H9 (cell line): ENCODE data around the gene SNAP25. TPM values are rescaled to one million over a fixed set of nuclear protein-coding genes. Genes with fewer than 3 reads are reported as not detected.

Source experiments
- DNase-seq: peaks from one replicate; pipeline ENCODE4 v3.0.0-alpha.2; 2017
- H2AFZ ChIP-seq: one replicate; pipeline ENCODE4 v1.6.1; 2013; ENCODE audit warnings: mild to moderate bottlenecking, low read length, control low read depth, moderate library complexity
- H2AK5ac ChIP-seq: 2 replicates; pipeline ENCODE4 v1.6.1; 2013; ENCODE audit warnings: low read length, control low read depth, mixed read lengths; ENCODE audit not compliant: insufficient read length
- H2BK120ac ChIP-seq: one replicate; pipeline ENCODE4 v1.6.1; 2013; ENCODE audit warnings: low read depth, mild to moderate bottlenecking, low read length, control low read depth, inconsistent platforms; ENCODE audit not compliant: poor library complexity, severe bottlenecking
- H2BK12ac ChIP-seq: 2 replicates; pipeline ENCODE4 v1.6.1; 2013; ENCODE audit warnings: low read length, control low read depth, mixed read lengths, low read depth; ENCODE audit not compliant: insufficient read length
- H2BK15ac ChIP-seq: 2 replicates; pipeline ENCODE4 v1.6.1; 2013; ENCODE audit warnings: low read depth, low read length, control low read depth
- H2BK20ac ChIP-seq: one replicate; pipeline ENCODE4 v1.6.1; 2013; ENCODE audit warnings: low read depth, mild to moderate bottlenecking, low read length, control low read depth, inconsistent platforms; ENCODE audit not compliant: poor library complexity, severe bottlenecking
- H2BK5ac ChIP-seq: 2 replicates; pipeline ENCODE4 v1.6.1; 2013; ENCODE audit warnings: low read length, control low read depth, mixed read lengths; ENCODE audit not compliant: insufficient read length
- H3K14ac ChIP-seq: 2 replicates; pipeline ENCODE4 v1.6.1; 2013; ENCODE audit warnings: low read length, control low read depth; ENCODE audit not compliant: insufficient read depth
- H3K18ac ChIP-seq: 2 replicates; pipeline ENCODE4 v1.6.1; 2013; ENCODE audit warnings: low read depth, mild to moderate bottlenecking, mixed read lengths, low read length, control low read depth; ENCODE audit not compliant: insufficient read length
- H3K23ac ChIP-seq: 2 replicates; pipeline ENCODE4 v1.6.1; 2013; ENCODE audit warnings: low read length, control low read depth, mixed read lengths, low read depth; ENCODE audit not compliant: insufficient read length
- H3K23me2 ChIP-seq: 2 replicates; pipeline ENCODE4 v1.6.1; 2013; ENCODE audit warnings: low read depth, mild to moderate bottlenecking, mixed read lengths, low read length, control low read depth; ENCODE audit not compliant: insufficient read length, poor library complexity, severe bottlenecking
- H3K27ac ChIP-seq: 2 replicates; pipeline ENCODE4 v1.5.1; 2013; ENCODE audit warnings: low read length, control low read depth, mixed read lengths, low read depth; ENCODE audit not compliant: insufficient read length
- H3K27me3 ChIP-seq: 2 replicates; pipeline ENCODE4 v1.6.1; 2013; ENCODE audit warnings: low read length, control low read depth, inconsistent platforms; ENCODE audit not compliant: insufficient read depth
- H3K4ac ChIP-seq: 2 replicates; pipeline ENCODE4 v1.6.1; 2013; ENCODE audit warnings: low read depth, mild to moderate bottlenecking, control low read depth, inconsistent platforms, low read length, moderate library complexity
- H3K4me1 ChIP-seq: 2 replicates; pipeline ENCODE4 v1.6.1; 2013; ENCODE audit warnings: low read length, control low read depth, inconsistent platforms; ENCODE audit not compliant: insufficient read depth
- H3K4me2 ChIP-seq: 2 replicates; pipeline ENCODE4 v1.6.1; 2013; ENCODE audit warnings: low read length, control low read depth, mixed read lengths; ENCODE audit not compliant: insufficient read length, insufficient read depth
- H3K56ac ChIP-seq: 2 replicates; pipeline ENCODE4 v1.6.1; 2013; ENCODE audit warnings: low read depth, mild to moderate bottlenecking, mixed read lengths, low read length, control low read depth; ENCODE audit not compliant: insufficient read length
- H3K79me1 ChIP-seq: 2 replicates; pipeline ENCODE4 v1.6.1; 2013; ENCODE audit warnings: low read depth, mild to moderate bottlenecking, moderate library complexity, low read length, control low read depth, inconsistent platforms; ENCODE audit not compliant: insufficient read depth, poor library complexity, severe bottlenecking
- H3K79me2 ChIP-seq: 2 replicates; pipeline ENCODE4 v1.6.1; 2013; ENCODE audit warnings: low read length, control low read depth, inconsistent platforms; ENCODE audit not compliant: insufficient read depth
- H3K9ac ChIP-seq: 2 replicates; pipeline ENCODE4 v1.6.1; 2013; ENCODE audit warnings: low read length, control low read depth, mixed read lengths; ENCODE audit not compliant: insufficient read length; ENCODE audit errors: extremely low read depth
- H3K9me3 ChIP-seq: one replicate; pipeline ENCODE4 v1.6.1; 2013; ENCODE audit warnings: low read depth, low read length, inconsistent platforms; ENCODE audit not compliant: control insufficient read depth
- H3T11ph ChIP-seq: one replicate; pipeline ENCODE4 v1.6.1; 2013; ENCODE audit warnings: mild to moderate bottlenecking, low read length, control low read depth, inconsistent platforms
- H4K20me1 ChIP-seq: one replicate; pipeline ENCODE4 v1.6.1; 2013; ENCODE audit not compliant: control insufficient read depth, insufficient read length, insufficient read depth
- H4K5ac ChIP-seq: 2 replicates; pipeline ENCODE4 v1.6.1; 2013; ENCODE audit warnings: low read depth, mild to moderate bottlenecking, mixed read lengths, low read length, control low read depth; ENCODE audit not compliant: insufficient read length
- H4K8ac ChIP-seq: replicated peaks from 2 replicates; pipeline ENCODE4 v1.6.1; 2013; ENCODE audit warnings: low read length, control low read depth, mixed read lengths, low read depth; ENCODE audit not compliant: insufficient read length
- H4K91ac ChIP-seq: 2 replicates; pipeline ENCODE4 v1.6.1; 2013; ENCODE audit warnings: low read depth, mild to moderate bottlenecking, moderate library complexity, mixed read lengths, low read length, control low read depth; ENCODE audit not compliant: insufficient read length
- H3K27ac Mint-ChIP-seq, 3 experiments: 2 replicates in 2 of 3; 3 replicates in 1 of 3; pipeline ENCODE4 v1.8.0; 2020 to 2021; ENCODE audit warnings: mixed read lengths in 3 of 3, mild to moderate bottlenecking in 1 of 3, moderate library complexity in 1 of 3
- H3K27me3 Mint-ChIP-seq: 2 replicates; pipeline ENCODE4 v1.8.0; 2021; ENCODE audit warnings: low read depth, mild to moderate bottlenecking, moderate library complexity, mixed read lengths
- H3K36me3 Mint-ChIP-seq, 3 experiments: 2 replicates in 2 of 3; 3 replicates in 1 of 3; pipeline ENCODE4 v1.8.0; 2020 to 2021; ENCODE audit warnings: low read depth in 3 of 3, mixed read lengths in 3 of 3; ENCODE audit not compliant: insufficient read depth in 1 of 3
- H3K4me1 Mint-ChIP-seq, 2 experiments: 2 replicates each; pipeline ENCODE4 v1.8.0; 2020; ENCODE audit warnings: mixed read lengths in 2 of 2
- H3K4me3 Mint-ChIP-seq, 2 experiments: 2 replicates in 1 of 2; 3 replicates in 1 of 2; pipeline ENCODE4 v1.8.0; 2020 to 2021; ENCODE audit warnings: mild to moderate bottlenecking in 2 of 2, mixed read lengths in 2 of 2, moderate library complexity in 1 of 2
- H3K9me3 Mint-ChIP-seq, 2 experiments: 2 replicates in 1 of 2; 3 replicates in 1 of 2; pipeline ENCODE4 v1.8.0; 2020; ENCODE audit warnings: mild to moderate bottlenecking in 2 of 2, mixed read lengths in 2 of 2, moderate library complexity in 1 of 2
- WGBS: extraction: QIAGEN DNeasy Blood & Tissue Kit; methylation state at CpG from one replicate; pipeline ENCODE4 v1.1.7; 2013; ENCODE audit warnings: missing lambda C conversion rate, low lambda C conversion rate, mixed read lengths; ENCODE audit not compliant: insufficient read length; ENCODE audit errors: extremely low coverage; 5-methylcytosine and 5-hydroxymethylcytosine counted together
- total RNA-seq: library from RNA; stranded (reverse); gene quantifications from 2 replicates; pipeline ENCODE4 v1.2.1, GENCODE V29; 2021
- TF ChIP-seq, protein P1 (sequence below): fragments of 200-600 bp; sonication (generic); conservative IDR thresholded peaks from 3 replicates; pipeline ENCODE4 v1.8.0; 2021; ENCODE audit warnings: antibody characterized with exemption, mild to moderate bottlenecking

SNAP25 gene
- total RNA-seq, 1 experiment from 2014 or later = 0.13 TPM

DNA sequence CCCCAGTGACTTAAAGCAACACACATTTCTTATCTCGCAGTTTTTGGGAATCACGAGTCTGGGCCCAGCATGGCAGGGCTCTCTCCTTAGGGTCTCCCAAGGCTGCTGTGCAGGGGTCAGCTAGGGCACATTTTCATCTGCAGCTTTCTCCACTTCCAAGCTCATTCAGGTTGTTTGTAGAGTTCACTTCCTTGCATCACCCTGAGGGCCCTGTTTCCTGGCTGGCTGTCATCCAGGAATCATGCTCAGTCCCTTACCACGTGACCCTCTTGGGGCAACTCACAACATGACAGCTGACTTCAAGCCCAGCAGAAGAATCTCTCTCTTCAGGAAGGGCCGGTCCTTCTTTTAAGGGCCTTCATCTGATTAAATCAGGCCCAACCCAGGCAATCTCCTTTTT, 21.3 kb downstream of the SNAP25 start:
- H3K23me2 ChIP-seq = no peaks in the 10 kb centered on the region
- WGBS = no CpG with 5 or more reads among the region's 4 CpGs
- no peak overlapping the region for H2AFZ ChIP-seq
- H3K14ac ChIP-seq = no peak overlapping the region
- no peak overlapping the region for H4K8ac ChIP-seq
- Mint-ChIP-seq H3K9me3 (no peaks in the 10 kb centered on the region), H3K27me3 (peaks cover 3% of the 10 kb centered on the region; the same call in 1 of the 2 replicates), H3K36me3 (no peaks in the 10 kb centered on the region), H3K4me3 (no peak overlapping the region), H3K27ac (no peak overlapping the region), H3K4me1 (peaks cover 15% of the 10 kb centered on the region in 2 experiments)
- no peak overlapping the region for H3T11ph ChIP-seq
- H2BK12ac ChIP-seq = no peak overlapping the region
- H3K4ac ChIP-seq = no peak overlapping the region
- no peaks in the 10 kb centered on the region for H3K79me1 ChIP-seq
- no peak overlapping the region for H2BK120ac ChIP-seq
- H2BK5ac ChIP-seq = no peak overlapping the region
- H3K23ac ChIP-seq = no peak overlapping the region
- H3K4me2 ChIP-seq = no peak overlapping the region
- no peak overlapping the region for H3K56ac ChIP-seq
- no peak overlapping the region for H2AK5ac ChIP-seq
- H3K79me2 ChIP-seq = no peaks in the 10 kb centered on the region
- TF ChIP-seq, protein P1, sequence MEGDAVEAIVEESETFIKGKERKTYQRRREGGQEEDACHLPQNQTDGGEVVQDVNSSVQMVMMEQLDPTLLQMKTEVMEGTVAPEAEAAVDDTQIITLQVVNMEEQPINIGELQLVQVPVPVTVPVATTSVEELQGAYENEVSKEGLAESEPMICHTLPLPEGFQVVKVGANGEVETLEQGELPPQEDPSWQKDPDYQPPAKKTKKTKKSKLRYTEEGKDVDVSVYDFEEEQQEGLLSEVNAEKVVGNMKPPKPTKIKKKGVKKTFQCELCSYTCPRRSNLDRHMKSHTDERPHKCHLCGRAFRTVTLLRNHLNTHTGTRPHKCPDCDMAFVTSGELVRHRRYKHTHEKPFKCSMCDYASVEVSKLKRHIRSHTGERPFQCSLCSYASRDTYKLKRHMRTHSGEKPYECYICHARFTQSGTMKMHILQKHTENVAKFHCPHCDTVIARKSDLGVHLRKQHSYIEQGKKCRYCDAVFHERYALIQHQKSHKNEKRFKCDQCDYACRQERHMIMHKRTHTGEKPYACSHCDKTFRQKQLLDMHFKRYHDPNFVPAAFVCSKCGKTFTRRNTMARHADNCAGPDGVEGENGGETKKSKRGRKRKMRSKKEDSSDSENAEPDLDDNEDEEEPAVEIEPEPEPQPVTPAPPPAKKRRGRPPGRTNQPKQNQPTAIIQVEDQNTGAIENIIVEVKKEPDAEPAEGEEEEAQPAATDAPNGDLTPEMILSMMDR = no peak
- H4K91ac ChIP-seq = no peak overlapping the region
- no peak for DNase-seq
- H4K20me1 ChIP-seq = no peaks in the 10 kb centered on the region
- no peaks in the 10 kb centered on the region for H3K4me1 ChIP-seq
- no peaks in the 10 kb centered on the region for H3K27me3 ChIP-seq
- H2BK20ac ChIP-seq = no peak overlapping the region
- no peak overlapping the region for H2BK15ac ChIP-seq
- no peaks in the 10 kb centered on the region for H3K9me3 ChIP-seq
- H3K18ac ChIP-seq = no peak overlapping the region
- no peak overlapping the region for H3K27ac ChIP-seq
- no peak overlapping the region for H4K5ac ChIP-seq
- H3K9ac ChIP-seq = no peak overlapping the region
